Brain microvascular endothelial cell (primary cell): Measurements from ENCODE around the gene WDFY4.

Experiments
- DNase-seq: peaks from one replicate; pipeline ENCODE4 v3.0.0-alpha.2; 2020
- H3K27ac ChIP-seq: fragments of 250-450 bp; sonication (Bioruptor Pico); 2 replicates; pipeline ENCODE4 v1.5.1; 2020; ENCODE audit warnings: mild to moderate bottlenecking, moderate library complexity
- H3K27me3 ChIP-seq: fragments of 250-450 bp; sonication (Bioruptor Pico); replicated peaks from 2 replicates; pipeline ENCODE4 v1.5.1; 2020; ENCODE audit warnings: mild to moderate bottlenecking
- H3K36me3 ChIP-seq: fragments of 250-450 bp; sonication (Bioruptor Pico); replicated peaks from 2 replicates; pipeline ENCODE4 v1.5.1; 2020; ENCODE audit warnings: mild to moderate bottlenecking
- H3K4me3 ChIP-seq: 2 replicates; pipeline ENCODE4 v1.5.1; 2011; ENCODE audit warnings: low read depth, mild to moderate bottlenecking, control low read depth, low read length, moderate library complexity
- in situ Hi-C: cut with HindIII; loops from 2 replicates; pipeline ENCODE4 v1.10.0; 2017; ENCODE audit warnings: low sequenced_read_pairs, low pct_ligation_motif_present
- TF ChIP-seq, protein P1 (sequence below): IDR thresholded peaks from 2 replicates; pipeline ENCODE4 v1.5.1; 2011; ENCODE audit warnings: low read depth, mild to moderate bottlenecking, moderate library complexity, low read length, control low read depth, inconsistent platforms; ENCODE audit errors: missing control alignments

WDFY4 gene

DNA sequence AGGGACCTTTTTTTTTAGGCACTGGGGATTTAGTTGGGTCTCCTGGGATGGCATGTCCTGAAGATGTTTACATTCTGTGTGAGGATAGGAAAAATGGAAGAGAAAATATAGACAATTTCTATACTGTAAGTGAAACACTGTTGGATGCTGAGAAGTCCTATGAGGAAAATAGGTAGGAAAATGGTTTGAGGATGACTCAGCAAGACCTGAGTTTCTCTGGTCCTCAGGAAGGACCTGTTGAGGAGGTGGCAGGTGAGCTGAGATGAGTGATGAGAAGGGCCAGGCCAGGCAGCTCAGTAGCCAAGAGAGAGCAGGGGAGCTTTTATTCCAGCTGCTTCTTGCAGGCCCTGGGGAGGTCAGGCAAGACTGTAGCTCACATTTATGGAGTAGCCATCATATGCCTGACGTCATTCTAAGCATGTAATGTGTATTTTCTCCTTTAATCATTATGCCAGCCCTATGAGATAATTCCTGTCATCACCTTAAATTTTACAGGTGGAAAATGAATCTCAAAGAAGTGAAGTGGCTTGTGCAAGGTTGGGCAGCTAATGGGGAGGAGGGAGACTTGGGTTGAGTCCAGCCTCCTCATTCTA lies 274.0 kb downstream of the WDFY4 start:
- Histone ChIP-seq H3K36me3 (no peaks in the 10 kb centered on the region), H3K27me3 (no peaks in the 10 kb centered on the region), H3K27ac (no peak overlapping the region), H3K4me3 (no peak overlapping the region)
- in situ Hi-C loops, result no loop called here
- DNase-seq, result no peak
- TF ChIP-seq, protein P1, sequence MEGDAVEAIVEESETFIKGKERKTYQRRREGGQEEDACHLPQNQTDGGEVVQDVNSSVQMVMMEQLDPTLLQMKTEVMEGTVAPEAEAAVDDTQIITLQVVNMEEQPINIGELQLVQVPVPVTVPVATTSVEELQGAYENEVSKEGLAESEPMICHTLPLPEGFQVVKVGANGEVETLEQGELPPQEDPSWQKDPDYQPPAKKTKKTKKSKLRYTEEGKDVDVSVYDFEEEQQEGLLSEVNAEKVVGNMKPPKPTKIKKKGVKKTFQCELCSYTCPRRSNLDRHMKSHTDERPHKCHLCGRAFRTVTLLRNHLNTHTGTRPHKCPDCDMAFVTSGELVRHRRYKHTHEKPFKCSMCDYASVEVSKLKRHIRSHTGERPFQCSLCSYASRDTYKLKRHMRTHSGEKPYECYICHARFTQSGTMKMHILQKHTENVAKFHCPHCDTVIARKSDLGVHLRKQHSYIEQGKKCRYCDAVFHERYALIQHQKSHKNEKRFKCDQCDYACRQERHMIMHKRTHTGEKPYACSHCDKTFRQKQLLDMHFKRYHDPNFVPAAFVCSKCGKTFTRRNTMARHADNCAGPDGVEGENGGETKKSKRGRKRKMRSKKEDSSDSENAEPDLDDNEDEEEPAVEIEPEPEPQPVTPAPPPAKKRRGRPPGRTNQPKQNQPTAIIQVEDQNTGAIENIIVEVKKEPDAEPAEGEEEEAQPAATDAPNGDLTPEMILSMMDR, result no peak

GRCh38 chr10:48964038-48964437 lies 279.4 kb downstream of the WDFY4 start:
- Histone ChIP-seq H3K36me3 (no peaks in the 10 kb centered on the region), H3K27ac (no peak overlapping the region), H3K4me3 (no peak overlapping the region), H3K27me3 (no peaks in the 10 kb centered on the region)
- in situ Hi-C loops, result no loop called here
- DNase-seq, result no peak
- TF ChIP-seq, protein P1, result no peak

- Histone ChIP-seq H3K27me3 (no peaks in the 10 kb centered on the region), H3K36me3 (no peaks in the 10 kb centered on the region), H3K4me3 (no peak overlapping the region), H3K27ac (no peak overlapping the region)
- no peak for DNase-seq
- TF ChIP-seq, protein P1, result no peak
- in situ Hi-C loops, result no loop called here
Measured at GRCh38 chr10:48965460-48965859, 280.8 kb downstream of the WDFY4 start.

- TF ChIP-seq, protein P1, result no peak
- Histone ChIP-seq H3K36me3 (no peaks in the 10 kb centered on the region), H3K27ac (no peak overlapping the region), H3K27me3 (no peaks in the 10 kb centered on the region), H3K4me3 (no peak overlapping the region)
- in situ Hi-C loops, result no loop called here
- no peak for DNase-seq
Measured at GRCh38 chr10:48968036-48968435, 283.4 kb downstream of the WDFY4 start.

- TF ChIP-seq, protein P1, result no peak
- Histone ChIP-seq H3K4me3 (no peak overlapping the region), H3K27me3 (no peaks in the 10 kb centered on the region), H3K27ac (no peak overlapping the region), H3K36me3 (no peaks in the 10 kb centered on the region)
- in situ Hi-C loops, result no loop called here
- no peak for DNase-seq
Measured at GRCh38 chr10:48970046-48970445, 285.4 kb downstream of the WDFY4 start.

DNA sequence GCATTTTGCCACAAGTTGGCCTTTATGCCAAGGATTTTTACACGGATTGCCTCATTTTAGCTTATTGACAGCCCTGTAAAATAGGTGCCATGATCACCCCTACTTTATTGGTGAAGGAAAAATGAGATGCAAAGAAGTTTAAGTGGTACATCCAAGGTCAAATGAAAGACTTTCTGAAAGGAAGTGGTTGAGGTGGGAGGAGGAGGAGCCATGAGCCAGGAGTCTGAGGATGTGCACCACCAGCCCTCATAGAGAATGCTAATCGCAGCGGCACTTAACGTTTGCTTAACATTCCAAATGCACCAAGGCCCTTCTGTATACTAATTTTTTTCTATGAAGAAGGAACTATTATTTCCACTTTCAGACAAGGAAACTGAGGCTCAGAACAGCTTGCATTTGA lies 286.0 kb downstream of the WDFY4 start:
- TF ChIP-seq, protein P1, result no peak
- no peak overlapping the region for H3K27ac ChIP-seq
- H3K4me3 ChIP-seq, result no peak overlapping the region
- H3K27me3 ChIP-seq, result no peaks in the 10 kb centered on the region
- no peak for DNase-seq
- in situ Hi-C loops, result no loop called here
- no peaks in the 10 kb centered on the region for H3K36me3 ChIP-seq
